Urinary bladder (tissue), 4 donors: ENCODE results near the gene BMP7. TPM values are rescaled to one million over a fixed set of nuclear protein-coding genes. Genes with fewer than 3 reads are reported as not detected.

Experiments
- DNase-seq: peaks from one replicate; pipeline ENCODE4 v3.0.0-alpha.2; 2015; ENCODE audit errors: extremely low spot score
- H3K27ac ChIP-seq: one replicate; pipeline ENCODE4 v1.5.1; 2013; ENCODE audit warnings: low read depth, mild to moderate bottlenecking, moderate library complexity
- H3K36me3 ChIP-seq: one replicate; pipeline ENCODE4 v1.6.1; 2013; ENCODE audit warnings: mild to moderate bottlenecking, moderate library complexity; ENCODE audit not compliant: insufficient read depth
- H3K4me1 ChIP-seq: one replicate; pipeline ENCODE4 v1.6.1; 2013; ENCODE audit warnings: mild to moderate bottlenecking, moderate library complexity; ENCODE audit not compliant: insufficient read depth
- H3K4me3 ChIP-seq: one replicate; pipeline ENCODE4 v1.5.1; 2013; ENCODE audit warnings: low read depth, low read length
- WGBS: extraction: QIAGEN DNeasy Blood & Tissue Kit; methylation state at CpG from one replicate; pipeline ENCODE4 v1.1.7; 2013; 5-methylcytosine and 5-hydroxymethylcytosine counted together
- polyA plus RNA-seq: library from polyadenylated mRNA; stranded (reverse); fragments of 200-250 nt; gene quantifications from one replicate; pipeline ENCODE4 v1.2.3, GENCODE V29; 2013
- total RNA-seq: library from RNA; depleted of rRNA; stranded (reverse); fragments of >200 nt; gene quantifications from one replicate; pipeline ENCODE4 v1.2.3, GENCODE V29; 2014
- donor health status: healthy with polysubstance abuse.
- donor health status: healthy.

Gene BMP7
- total and polyA plus RNA-seq, 2 donors = 8.5 to 12.1 TPM

GRCh38 chr20:57257701-57258453 is 8.6 kb downstream of the BMP7 start:
- Histone ChIP-seq H3K4me1 (no peaks in the 10 kb centered on the region), H3K36me3 (no peaks in the 10 kb centered on the region), H3K4me3 (no peak overlapping the region), H3K27ac (no peak overlapping the region)
- WGBS = 59% methylated on average over 9 of the region's 9 CpGs
- no peak for DNase-seq

- no peak for DNase-seq
- Histone ChIP-seq H3K4me3 (no peak overlapping the region), H3K4me1 (no peaks in the 10 kb centered on the region), H3K36me3 (no peaks in the 10 kb centered on the region), H3K27ac (no peak overlapping the region)
- WGBS = 91% methylated on average over 6 of the region's 6 CpGs
Measured at GRCh38 chr20:57256908-57257307, 9.5 kb downstream of the BMP7 start.

- Histone ChIP-seq H3K4me1 (no peaks in the 10 kb centered on the region), H3K4me3 (no peak overlapping the region), H3K27ac (no peak overlapping the region), H3K36me3 (no peaks in the 10 kb centered on the region)
- DNase-seq = no peak
- 93% methylated on average over 3 of the region's 3 CpGs for WGBS
Measured at GRCh38 chr20:57256205-57256604, 10.2 kb downstream of the BMP7 start.

- H3K4me1 ChIP-seq = no peaks in the 10 kb centered on the region
- DNase-seq = no peak
- no peaks in the 10 kb centered on the region for H3K36me3 ChIP-seq
- H3K27ac ChIP-seq = no peak overlapping the region
- no peak overlapping the region for H3K4me3 ChIP-seq
- WGBS = 98% methylated on average over 1 of the region's 1 CpG
Measured at GRCh38 chr20:57255183-57255582, 11.3 kb downstream of the BMP7 start.

- 51% methylated on average over 8 of the region's 8 CpGs for WGBS
Measured at GRCh38 chr20:57252559-57253162, 13.8 kb downstream of the BMP7 start.

GRCh38 chr20:57251949-57252348 is 14.5 kb downstream of the BMP7 start:
- 86% methylated on average over 9 of the region's 9 CpGs for WGBS
- H3K4me3 ChIP-seq = no peak overlapping the region

More at GRCh38 chr20:57252559-57253162, 13.8 kb downstream of the BMP7 start:
- Histone ChIP-seq H3K36me3 (no peaks in the 10 kb centered on the region), H3K4me1 (no peaks in the 10 kb centered on the region), H3K4me3 (no peak overlapping the region), H3K27ac (no peak overlapping the region)
- no peak for DNase-seq

GRCh38 chr20:57251344-57251743 is 15.1 kb downstream of the BMP7 start:
- 65% methylated on average over 7 of the region's 7 CpGs for WGBS
- no peak for DNase-seq
- no peaks in the 10 kb centered on the region for H3K4me1 ChIP-seq
- no peak overlapping the region for H3K4me3 ChIP-seq
- H3K27ac ChIP-seq = no peak overlapping the region
- H3K36me3 ChIP-seq = no peaks in the 10 kb centered on the region

More at GRCh38 chr20:57251949-57252348, 14.5 kb downstream of the BMP7 start:
- DNase-seq = no peak
- no peaks in the 10 kb centered on the region for H3K4me1 ChIP-seq
- H3K36me3 ChIP-seq = no peaks in the 10 kb centered on the region
- no peak overlapping the region for H3K27ac ChIP-seq

- Histone ChIP-seq H3K4me1 (no peaks in the 10 kb centered on the region), H3K4me3 (no peak overlapping the region), H3K27ac (no peak overlapping the region), H3K36me3 (no peaks in the 10 kb centered on the region)
- no peak for DNase-seq
- WGBS = 49% methylated on average over 15 of the region's 15 CpGs
Measured at GRCh38 chr20:57250607-57251343, 15.7 kb downstream of the BMP7 start.

- no peaks in the 10 kb centered on the region for H3K36me3 ChIP-seq
- WGBS = 96% methylated on average over 3 of the region's 3 CpGs
- no peaks in the 10 kb centered on the region for H3K4me1 ChIP-seq
- H3K4me3 ChIP-seq = no peak overlapping the region
- no peak overlapping the region for H3K27ac ChIP-seq
- no peak for DNase-seq
Measured at GRCh38 chr20:57249772-57250171, 16.7 kb downstream of the BMP7 start.

- Histone ChIP-seq H3K36me3 (no peaks in the 10 kb centered on the region), H3K4me3 (no peak overlapping the region), H3K4me1 (no peaks in the 10 kb centered on the region), H3K27ac (no peak overlapping the region)
- 85% methylated on average over 5 of the region's 5 CpGs for WGBS
- no peak for DNase-seq
Measured at GRCh38 chr20:57249073-57249472, 17.4 kb downstream of the BMP7 start.

GRCh38 chr20:57248132-57248797 is 18.2 kb downstream of the BMP7 start:
- Histone ChIP-seq H3K4me1 (no peaks in the 10 kb centered on the region), H3K27ac (no peak overlapping the region), H3K36me3 (no peaks in the 10 kb centered on the region), H3K4me3 (no peak overlapping the region)
- no peak for DNase-seq
- 68% methylated on average over 4 of the region's 4 CpGs for WGBS

- 65% methylated on average over 8 of the region's 8 CpGs for WGBS
- no peak for DNase-seq
- H3K4me3 ChIP-seq = no peak overlapping the region
- no peak overlapping the region for H3K27ac ChIP-seq
- no peaks in the 10 kb centered on the region for H3K4me1 ChIP-seq
- no peaks in the 10 kb centered on the region for H3K36me3 ChIP-seq
Measured at GRCh38 chr20:57247292-57247965, 19.0 kb downstream of the BMP7 start.

- no peaks in the 10 kb centered on the region for H3K36me3 ChIP-seq
- WGBS = 96% methylated on average over 5 of the region's 5 CpGs
Measured at GRCh38 chr20:57245997-57246396, 20.4 kb downstream of the BMP7 start.

More at GRCh38 chr20:57245997-57246396, 20.4 kb downstream of the BMP7 start:
- Histone ChIP-seq H3K4me3 (no peak overlapping the region), H3K4me1 (no peaks in the 10 kb centered on the region), H3K27ac (no peak overlapping the region)
- no peak for DNase-seq
